Femur (tissue), 1 donor: Measurements from ENCODE around the gene MCAM.

Experiments used
- DNase-seq: peaks from one replicate; pipeline ENCODE4 v3.0.0-alpha.2; 2017

MCAM gene, protein sequence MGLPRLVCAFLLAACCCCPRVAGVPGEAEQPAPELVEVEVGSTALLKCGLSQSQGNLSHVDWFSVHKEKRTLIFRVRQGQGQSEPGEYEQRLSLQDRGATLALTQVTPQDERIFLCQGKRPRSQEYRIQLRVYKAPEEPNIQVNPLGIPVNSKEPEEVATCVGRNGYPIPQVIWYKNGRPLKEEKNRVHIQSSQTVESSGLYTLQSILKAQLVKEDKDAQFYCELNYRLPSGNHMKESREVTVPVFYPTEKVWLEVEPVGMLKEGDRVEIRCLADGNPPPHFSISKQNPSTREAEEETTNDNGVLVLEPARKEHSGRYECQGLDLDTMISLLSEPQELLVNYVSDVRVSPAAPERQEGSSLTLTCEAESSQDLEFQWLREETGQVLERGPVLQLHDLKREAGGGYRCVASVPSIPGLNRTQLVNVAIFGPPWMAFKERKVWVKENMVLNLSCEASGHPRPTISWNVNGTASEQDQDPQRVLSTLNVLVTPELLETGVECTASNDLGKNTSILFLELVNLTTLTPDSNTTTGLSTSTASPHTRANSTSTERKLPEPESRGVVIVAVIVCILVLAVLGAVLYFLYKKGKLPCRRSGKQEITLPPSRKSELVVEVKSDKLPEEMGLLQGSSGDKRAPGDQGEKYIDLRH

GRCh38 chr11:119316729-119317591, at the start of gene MCAM:
Gene MCAM, minus strand, starts transcription at chr11:119317130. Its CDS starts 29 bp downstream, at chr11:119317101.
- DNase-seq, result peak; percentile 77

GRCh38 chr11:119365071-119365591, 48.2 kb upstream of the MCAM start:
- DNase-seq, result peak; percentile 36

- DNase-seq, result peak; percentile 72
Observed at GRCh38 chr11:119363851-119364590, 47.1 kb upstream of the MCAM start.

- peak; percentile 28 for DNase-seq
Observed at GRCh38 chr11:119363081-119363850, 46.3 kb upstream of the MCAM start.

DNA sequence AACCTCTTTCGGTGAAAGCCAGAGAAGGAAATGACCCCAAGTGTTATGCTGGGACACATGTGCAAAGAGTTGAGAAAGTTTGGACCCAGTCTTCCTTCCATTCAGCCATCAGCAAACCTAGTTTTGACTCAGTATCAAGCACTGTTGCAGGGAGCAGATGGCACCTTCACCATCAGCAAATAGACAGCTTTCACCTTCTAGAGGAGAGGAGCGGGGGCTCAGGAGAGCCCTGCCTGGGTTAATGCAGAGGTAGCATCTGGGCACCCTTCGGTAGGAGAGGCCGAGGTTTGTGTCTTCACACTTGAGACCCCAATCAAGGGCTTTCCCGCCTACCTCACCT, 45.8 kb upstream of the MCAM start:
- no peak for DNase-seq

GRCh38 chr11:119361941-119362725, 45.2 kb upstream of the MCAM start:
- no peak for DNase-seq

GRCh38 chr11:119361056-119361787, 44.3 kb upstream of the MCAM start:
- peak; percentile 68 for DNase-seq

DNA sequence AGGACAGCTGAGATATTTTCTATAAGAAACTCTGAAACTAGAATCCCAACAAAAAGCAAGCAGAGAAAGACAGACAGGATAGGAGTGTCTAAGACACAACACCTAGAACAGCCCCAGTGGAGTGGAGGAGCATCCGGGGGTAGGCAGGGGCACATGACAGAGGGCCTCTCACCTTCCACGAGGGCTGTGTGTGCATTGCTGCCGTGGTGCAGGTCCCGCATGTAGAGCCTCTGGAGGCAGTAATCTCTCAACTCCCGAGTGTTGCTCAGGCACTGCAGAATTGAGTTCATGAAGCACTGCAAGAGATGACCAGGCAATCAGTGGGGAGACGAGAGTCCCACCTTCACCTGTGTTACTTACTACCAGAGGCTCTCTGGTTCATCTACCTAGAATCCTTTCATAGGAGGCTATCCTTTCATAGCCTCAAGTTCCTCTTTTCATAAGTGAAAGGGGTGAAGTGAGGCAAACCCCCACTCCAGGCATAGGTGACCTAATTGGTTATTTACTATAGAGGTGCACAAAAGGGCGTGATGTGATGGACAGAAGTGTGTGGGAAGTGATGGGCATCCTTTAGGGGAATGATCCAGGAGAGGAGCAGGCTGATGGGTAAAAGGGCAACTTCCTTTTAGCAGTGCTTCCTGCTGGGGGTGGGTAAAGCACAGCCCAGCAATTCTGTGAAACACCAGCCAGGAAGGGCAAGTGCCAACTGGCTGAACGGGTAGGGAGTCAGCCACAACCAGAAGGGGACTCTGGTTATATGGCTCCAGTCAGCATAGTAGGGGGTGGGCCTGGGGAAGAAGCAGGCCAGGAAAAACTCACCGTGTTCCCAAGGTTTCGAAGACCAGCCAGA, 42.7 kb upstream of the MCAM start:
- DNase-seq, result no peak

DNA sequence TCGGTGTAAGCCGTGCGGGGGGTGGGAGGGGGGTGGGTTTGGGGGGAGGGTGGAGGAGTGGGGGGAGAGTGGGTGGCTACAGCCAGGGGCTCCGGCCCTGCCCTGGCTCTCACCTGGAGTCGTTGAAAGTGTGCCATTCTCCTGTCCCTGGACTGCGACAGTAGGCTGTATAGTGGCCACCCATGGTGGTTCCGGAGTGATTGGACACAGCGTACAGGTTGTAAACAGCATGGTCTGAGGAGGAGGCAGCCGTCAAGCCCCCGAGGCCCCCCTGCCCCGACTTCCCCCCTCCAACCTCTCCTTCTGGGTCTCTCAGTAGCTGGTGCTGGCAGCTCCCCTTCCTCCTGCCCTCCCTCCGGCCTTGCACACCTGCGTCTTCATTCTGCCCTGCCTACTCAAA, 40.1 kb upstream of the MCAM start:
- DNase-seq, result no peak

- DNase-seq, result peak; percentile 92
Observed at GRCh38 chr11:119356349-119357031, 39.6 kb upstream of the MCAM start.

DNA sequence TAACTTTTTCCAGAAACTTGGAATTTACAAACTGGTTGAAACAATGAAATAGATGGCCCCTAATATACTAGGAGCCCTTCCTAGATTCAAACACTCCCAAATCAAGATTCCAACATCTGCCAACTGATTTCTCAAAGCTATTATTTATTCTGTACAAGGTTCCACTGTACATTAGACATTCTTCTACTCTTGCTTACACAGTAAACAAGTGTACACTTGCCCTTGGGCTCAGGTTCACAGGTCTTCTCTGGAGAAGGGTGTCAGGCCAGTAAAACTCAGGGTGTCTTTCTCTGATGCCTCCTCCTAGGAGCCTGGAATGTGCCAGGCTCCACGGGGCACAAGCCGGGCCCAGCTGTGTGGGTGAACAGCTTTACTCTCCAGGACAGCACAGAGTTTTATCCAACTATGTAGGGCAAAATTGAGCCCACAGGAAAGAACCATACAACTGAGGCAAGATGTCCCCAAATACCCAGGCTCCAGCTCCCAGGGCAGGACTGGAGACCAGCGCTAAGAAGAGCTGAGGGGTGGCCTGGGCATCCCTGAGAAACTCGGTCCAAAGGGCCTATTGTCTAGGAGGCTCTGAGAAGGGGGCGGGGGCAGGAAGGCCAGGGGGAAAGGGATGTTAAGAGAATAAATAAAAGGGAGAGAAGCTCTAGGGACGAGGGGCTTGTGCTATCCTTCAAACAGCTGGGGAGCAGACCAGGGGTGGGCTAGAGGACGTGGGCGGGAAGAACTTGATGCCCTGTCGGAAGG, 38.3 kb upstream of the MCAM start:
- no peak for DNase-seq

GRCh38 chr11:119352857-119353260, 35.9 kb upstream of the MCAM start:
- DNase-seq, result peak; percentile 43

GRCh38 chr11:119351232-119351631, 34.3 kb upstream of the MCAM start:
- no peak for DNase-seq

- DNase-seq, result no peak
Observed at GRCh38 chr11:119350302-119350701, 33.4 kb upstream of the MCAM start.

GRCh38 chr11:119347940-119348605, 31.1 kb upstream of the MCAM start:
- peak; percentile 32 for DNase-seq

DNA sequence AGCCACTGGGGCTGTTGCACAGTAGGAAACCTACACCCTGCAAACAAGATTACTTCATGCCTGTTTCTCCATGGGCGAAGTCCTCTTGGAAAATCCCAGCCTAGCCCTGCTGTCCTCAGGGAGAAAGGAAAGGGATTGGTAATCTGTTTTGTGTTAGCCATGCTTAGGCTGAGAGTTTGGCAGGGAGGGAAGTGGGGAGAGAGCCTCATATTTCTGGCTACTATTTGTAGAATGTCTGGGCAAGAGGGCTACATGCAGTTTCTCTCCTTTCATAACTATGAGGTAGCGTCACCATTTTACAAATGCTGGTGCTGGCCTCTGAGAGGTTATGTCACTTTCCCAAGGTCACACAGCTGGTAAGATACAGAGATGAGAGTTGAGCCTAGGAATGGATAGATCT, 30.3 kb upstream of the MCAM start:
- DNase-seq, result no peak

- DNase-seq, result no peak
Observed at GRCh38 chr11:119346605-119347004, 29.7 kb upstream of the MCAM start, which contains the start of gene MFRP. Gene MFRP, minus strand, starts transcription at chr11:119346705. Its CDS starts 192 bp downstream, at chr11:119346513.
